OCI-LY7 (cell line): Measurements from ENCODE around the gene KCNJ12. TPM values are rescaled to one million over a fixed set of nuclear protein-coding genes. Genes with fewer than 3 reads are reported as not detected.

Experiments used
- BruUV-seq: library from RNA; stranded (reverse); fragments of 400-500 nt; replicated peaks from 2 replicates; lab custom pipeline; 2021; lab: Mats Ljungman, UMichigan
- CTCF ChIA-PET: fragments of 300-600 bp; sonication (Branson Sonifier 250); formaldehyde crosslinking; loops from one replicate; lab custom pipeline; 2022; ENCODE audit warnings: antibody characterized with exemption; ENCODE audit not compliant: unreplicated experiment; lab: Charles Lee
- POLR2A ChIA-PET: fragments of 300-600 bp; sonication (Branson Sonifier 250); formaldehyde crosslinking; loops from one replicate; lab custom pipeline; 2022; ENCODE audit warnings: antibody characterized with exemption; lab: Charles Lee
- DNase-seq: peaks from one replicate; pipeline ENCODE4 v3.0.0-alpha.2; 2015; ENCODE audit warnings: low spot score
- H2AFZ ChIP-seq: fragments of 200-600 bp; sonication (generic), shearing (Covaris generic); 2 replicates; pipeline ENCODE4 v1.6.1; 2014; ENCODE audit warnings: mild to moderate bottlenecking, antibody characterized with exemption, low read length, moderate library complexity
- H3K27ac ChIP-seq: fragments of 200-600 bp; sonication (generic); 2 replicates; pipeline ENCODE4 v1.5.1; 2014; ENCODE audit warnings: mixed run types, low read depth, mild to moderate bottlenecking, moderate library complexity, low read length, inconsistent platforms; ENCODE audit not compliant: poor library complexity, severe bottlenecking
- H3K36me3 ChIP-seq: fragments of 200-600 bp; sonication (generic); 2 replicates; pipeline ENCODE4 v1.6.1; 2014; ENCODE audit warnings: mild to moderate bottlenecking, antibody characterized with exemption, low read length, moderate library complexity, mixed read lengths; ENCODE audit not compliant: insufficient read depth
- H3K4me1 ChIP-seq: fragments of 200-600 bp; sonication (generic); 2 replicates; pipeline ENCODE4 v1.5.1; 2014; ENCODE audit warnings: mild to moderate bottlenecking, low read length; ENCODE audit not compliant: insufficient read depth, poor library complexity, severe bottlenecking
- H3K4me2 ChIP-seq: fragments of 200-600 bp; sonication (generic); 2 replicates; pipeline ENCODE4 v1.6.1; 2014; ENCODE audit warnings: mild to moderate bottlenecking, low read length
- H3K4me3 ChIP-seq: fragments of 200-600 bp; sonication (generic); 2 replicates; pipeline ENCODE4 v1.5.1; 2014; ENCODE audit warnings: mild to moderate bottlenecking, low read depth, low read length; ENCODE audit not compliant: poor library complexity, severe bottlenecking
- H3K79me2 ChIP-seq: fragments of 200-600 bp; sonication (generic); 2 replicates; pipeline ENCODE4 v1.6.1; 2016; ENCODE audit warnings: low read depth, mild to moderate bottlenecking, low read length, moderate library complexity, mixed read lengths; ENCODE audit not compliant: insufficient read depth
- H3K9me2 ChIP-seq: fragments of 200-600 bp; sonication (generic); 2 replicates; pipeline ENCODE4 v1.6.1; 2016; ENCODE audit warnings: mild to moderate bottlenecking, low read length, mixed read lengths; ENCODE audit not compliant: insufficient read depth
- H3K9me3 ChIP-seq: fragments of 200-600 bp; sonication (generic); 2 replicates; pipeline ENCODE4 v1.6.1; 2014; ENCODE audit warnings: mild to moderate bottlenecking, mixed run types, low read length, mixed read lengths
- H4K20me1 ChIP-seq: fragments of 200-600 bp; sonication (generic); 2 replicates; pipeline ENCODE4 v1.6.1; 2014; ENCODE audit warnings: mild to moderate bottlenecking, antibody characterized with exemption, low read length, moderate library complexity, mixed read lengths; ENCODE audit not compliant: insufficient read depth
- EZH2phosphoT487 ChIP-seq: fragments of 200-600 bp; sonication (generic); IDR thresholded peaks from 2 replicates; pipeline ENCODE4 v1.6.1; 2018; ENCODE audit warnings: low read depth, borderline replicate concordance, mild to moderate bottlenecking, mixed run types, antibody characterized with exemption, low read length, moderate library complexity, mixed read lengths
- intact Hi-C: fragments of 100-400 bp; cut with micrococcal nuclease; formaldehyde crosslinking; loops from one replicate; pipeline ENCODE4 v1.10.0; 2022; ENCODE audit not compliant: unreplicated experiment
- total RNA-seq, 2 experiments: library from RNA; depleted of rRNA in 1 of 2; stranded (reverse); fragments of >200 nt in 1 of 2; shearing (Covaris generic) in 1 of 2; gene quantifications; 2 replicates each; pipeline ENCODE4 v1.2.3, GENCODE V29; 2014 to 2022
- TF ChIP-seq, protein P1 (sequence below): fragments of 200-600 bp; sonication (generic); conservative IDR thresholded peaks from 2 replicates; pipeline ENCODE4 v1.5.1; 2014; ENCODE audit warnings: mild to moderate bottlenecking, antibody characterized with exemption, low read length, moderate library complexity, mixed read lengths

Gene KCNJ12
- total RNA-seq, 2 experiments from 2014 or later = 0.16 to 0.17 TPM

DNA sequence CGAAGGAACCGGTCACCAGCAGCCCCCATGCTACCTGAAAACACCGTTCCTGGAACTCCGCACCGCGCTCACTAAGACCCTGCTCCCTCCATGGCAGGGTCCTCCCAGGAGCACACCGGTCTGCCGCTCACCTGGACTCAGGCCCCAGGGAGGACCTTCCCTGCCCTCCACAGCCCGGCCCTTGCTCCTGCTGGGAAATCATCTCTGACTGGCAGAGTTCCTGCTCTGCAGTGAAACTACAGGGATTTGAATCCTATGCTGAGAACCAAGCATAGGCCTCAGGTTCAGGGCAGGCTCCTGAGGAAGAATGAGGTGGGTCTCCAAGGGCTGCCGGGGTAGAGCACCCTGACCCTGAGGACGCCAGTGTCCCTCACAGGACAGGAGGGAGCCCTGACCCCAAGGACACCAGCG, 88.5 kb downstream of the KCNJ12 start:
- Histone ChIP-seq H3K9me2 (no peaks in the 10 kb centered on the region), H4K20me1 (no peaks in the 10 kb centered on the region), H2AFZ (no peak overlapping the region), H3K79me2 (no peaks in the 10 kb centered on the region), H3K9me3 (no peaks in the 10 kb centered on the region), H3K4me3 (no peak overlapping the region), H3K4me2 (no peak overlapping the region), H3K36me3 (no peaks in the 10 kb centered on the region), H3K27ac (no peak overlapping the region), H3K4me1 (no peaks in the 10 kb centered on the region)
- BruUV-seq = no TSS peak
- no peak for TF ChIP-seq EZH2phosphoT487
- TF ChIP-seq, protein P1, sequence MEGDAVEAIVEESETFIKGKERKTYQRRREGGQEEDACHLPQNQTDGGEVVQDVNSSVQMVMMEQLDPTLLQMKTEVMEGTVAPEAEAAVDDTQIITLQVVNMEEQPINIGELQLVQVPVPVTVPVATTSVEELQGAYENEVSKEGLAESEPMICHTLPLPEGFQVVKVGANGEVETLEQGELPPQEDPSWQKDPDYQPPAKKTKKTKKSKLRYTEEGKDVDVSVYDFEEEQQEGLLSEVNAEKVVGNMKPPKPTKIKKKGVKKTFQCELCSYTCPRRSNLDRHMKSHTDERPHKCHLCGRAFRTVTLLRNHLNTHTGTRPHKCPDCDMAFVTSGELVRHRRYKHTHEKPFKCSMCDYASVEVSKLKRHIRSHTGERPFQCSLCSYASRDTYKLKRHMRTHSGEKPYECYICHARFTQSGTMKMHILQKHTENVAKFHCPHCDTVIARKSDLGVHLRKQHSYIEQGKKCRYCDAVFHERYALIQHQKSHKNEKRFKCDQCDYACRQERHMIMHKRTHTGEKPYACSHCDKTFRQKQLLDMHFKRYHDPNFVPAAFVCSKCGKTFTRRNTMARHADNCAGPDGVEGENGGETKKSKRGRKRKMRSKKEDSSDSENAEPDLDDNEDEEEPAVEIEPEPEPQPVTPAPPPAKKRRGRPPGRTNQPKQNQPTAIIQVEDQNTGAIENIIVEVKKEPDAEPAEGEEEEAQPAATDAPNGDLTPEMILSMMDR = no peak
- no peak for DNase-seq
- ChIA-PET CTCF (no interaction called here), POLR2A (no interaction called here)
- intact Hi-C loops = no loop called here

DNA sequence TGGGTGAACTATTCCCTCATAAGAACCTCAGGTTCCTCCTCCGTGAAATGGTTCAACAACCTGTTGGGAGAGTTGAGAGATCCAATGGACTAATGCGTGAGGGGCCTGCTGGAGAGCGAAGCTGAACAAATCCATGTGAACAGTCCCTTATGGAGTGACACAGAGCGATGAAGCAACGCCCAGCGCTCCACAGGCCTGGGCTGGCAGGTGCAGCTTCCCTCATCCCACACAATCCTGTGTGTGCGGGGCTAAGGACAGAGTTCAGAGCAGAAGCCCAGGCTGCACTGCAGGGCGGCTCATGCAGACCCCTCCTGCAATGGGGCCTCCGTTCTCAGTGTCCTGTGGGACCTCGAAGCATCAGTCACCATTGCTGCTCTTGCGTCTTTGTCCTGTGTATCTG, 90.4 kb downstream of the KCNJ12 start:
- no peak for DNase-seq
- TF ChIP-seq, protein P1 = no peak
- TF ChIP-seq EZH2phosphoT487 = no peak
- CTCF ChIA-PET = no interaction called here
- no peak overlapping the region for H3K4me3 ChIP-seq
- intact Hi-C loops = no loop called here
- no peaks in the 10 kb centered on the region for H3K9me2 ChIP-seq
- H3K79me2 ChIP-seq = no peaks in the 10 kb centered on the region
- H3K36me3 ChIP-seq = no peaks in the 10 kb centered on the region
- no peak overlapping the region for H3K4me2 ChIP-seq
- H3K27ac ChIP-seq = no peak overlapping the region
- no peaks in the 10 kb centered on the region for H3K4me1 ChIP-seq
- no peaks in the 10 kb centered on the region for H3K9me3 ChIP-seq
- no TSS peak for BruUV-seq
- no peak overlapping the region for H2AFZ ChIP-seq
- POLR2A ChIA-PET = no interaction called here
- no peaks in the 10 kb centered on the region for H4K20me1 ChIP-seq

DNA sequence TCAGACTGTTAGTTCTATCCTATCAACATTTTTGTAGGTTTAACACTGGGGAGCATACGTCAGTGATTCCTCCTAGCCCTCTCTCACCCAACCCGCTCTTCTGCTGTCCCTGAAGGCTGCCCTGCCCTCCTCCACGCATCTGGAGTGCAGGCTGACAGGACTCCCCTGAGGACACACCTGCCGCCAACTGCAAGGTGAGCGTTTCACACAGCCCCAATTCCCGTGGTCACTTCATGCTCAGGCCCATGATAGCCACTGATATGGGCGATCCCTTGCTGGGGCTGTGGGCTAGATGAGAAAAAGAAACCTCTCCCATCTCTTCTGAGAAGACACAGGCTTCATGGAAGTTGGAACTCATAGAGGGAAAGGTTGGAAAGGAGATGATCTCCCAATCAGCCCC, 91.0 kb downstream of the KCNJ12 start:
- no peaks in the 10 kb centered on the region for H4K20me1 ChIP-seq
- no peaks in the 10 kb centered on the region for H3K79me2 ChIP-seq
- no peak overlapping the region for H3K4me2 ChIP-seq
- ChIA-PET CTCF (no interaction called here), POLR2A (no interaction called here)
- DNase-seq = no peak
- H3K9me3 ChIP-seq = no peaks in the 10 kb centered on the region
- intact Hi-C loops = no loop called here
- H3K36me3 ChIP-seq = no peaks in the 10 kb centered on the region
- no peak overlapping the region for H2AFZ ChIP-seq
- H3K4me1 ChIP-seq = no peaks in the 10 kb centered on the region
- TF ChIP-seq, protein P1 = no peak
- no peak for TF ChIP-seq EZH2phosphoT487
- H3K9me2 ChIP-seq = no peaks in the 10 kb centered on the region
- H3K4me3 ChIP-seq = no peak overlapping the region
- BruUV-seq = no TSS peak
- no peak overlapping the region for H3K27ac ChIP-seq
